GM23248 (cell line): Measurements from ENCODE around the gene VIL1. TPM values are rescaled to one million over a fixed set of nuclear protein-coding genes. Genes with fewer than 3 reads are reported as not detected.

Experiments
- DNase-seq: peaks from one replicate; pipeline ENCODE4 v3.0.0-alpha.2; 2015
- H2AFZ ChIP-seq: fragments of 200-600 bp; sonication (generic); 2 replicates; pipeline ENCODE4 v1.6.1; 2016; ENCODE audit warnings: antibody characterized with exemption
- H3F3A ChIP-seq: fragments of 200-600 bp; sonication (generic); 2 replicates; pipeline ENCODE4 v1.6.1; 2016; ENCODE audit warnings: mild to moderate bottlenecking, antibody characterized with exemption, mixed run types; ENCODE audit not compliant: insufficient read depth
- H3K27ac ChIP-seq: fragments of 200-600 bp; sonication (generic); 2 replicates; pipeline ENCODE4 v1.5.1; 2016; ENCODE audit warnings: mild to moderate bottlenecking
- H3K27me3 ChIP-seq: fragments of 200-600 bp; sonication (generic); replicated peaks from 2 replicates; pipeline ENCODE4 v1.6.1; 2016; ENCODE audit warnings: mild to moderate bottlenecking; ENCODE audit not compliant: insufficient read depth
- H3K36me3 ChIP-seq: fragments of 200-600 bp; sonication (generic); 2 replicates; pipeline ENCODE4 v1.6.1; 2016; ENCODE audit warnings: low read depth, mild to moderate bottlenecking
- H3K4me1 ChIP-seq: fragments of 200-600 bp; sonication (generic); 2 replicates; pipeline ENCODE4 v1.6.1; 2016; ENCODE audit warnings: mild to moderate bottlenecking; ENCODE audit not compliant: insufficient read depth
- H3K4me2 ChIP-seq: fragments of 200-600 bp; sonication (generic); one replicate; pipeline ENCODE4 v1.6.1; 2016; ENCODE audit warnings: mild to moderate bottlenecking; ENCODE audit not compliant: unreplicated experiment
- H3K4me3 ChIP-seq: fragments of 200-600 bp; sonication (generic); 2 replicates; pipeline ENCODE4 v1.5.1; 2016; ENCODE audit warnings: mild to moderate bottlenecking
- H3K79me2 ChIP-seq: fragments of 200-600 bp; sonication (generic); 2 replicates; pipeline ENCODE4 v1.6.1; 2016; ENCODE audit warnings: mild to moderate bottlenecking; ENCODE audit not compliant: insufficient read depth
- H3K9ac ChIP-seq: fragments of 200-600 bp; sonication (generic); 2 replicates; pipeline ENCODE4 v1.6.1; 2016; ENCODE audit warnings: mild to moderate bottlenecking
- H3K9me2 ChIP-seq: fragments of 200-600 bp; sonication (generic); 2 replicates; pipeline ENCODE4 v1.6.1; 2016; ENCODE audit warnings: mixed run types, mild to moderate bottlenecking, moderate library complexity; ENCODE audit not compliant: insufficient read depth
- H3K9me3 ChIP-seq: fragments of 200-600 bp; sonication (generic); one replicate; pipeline ENCODE4 v1.6.1; 2017; ENCODE audit warnings: low read depth
- H4K20me1 ChIP-seq: fragments of 200-600 bp; sonication (generic); 2 replicates; pipeline ENCODE4 v1.6.0; 2016; ENCODE audit not compliant: insufficient read depth
- EZH2 ChIP-seq: fragments of 200-600 bp; sonication (generic); IDR thresholded peaks from 2 replicates; pipeline ENCODE4 v1.6.1; 2018; ENCODE audit warnings: antibody characterized with exemption, mild to moderate bottlenecking; ENCODE audit not compliant: insufficient read depth, poor library complexity, severe bottlenecking
- EZH2phosphoT487 ChIP-seq: fragments of 200-600 bp; sonication (generic); IDR thresholded peaks from 2 replicates; pipeline ENCODE4 v1.6.1; 2018; ENCODE audit warnings: antibody characterized with exemption, moderate library complexity, mild to moderate bottlenecking, low read depth; ENCODE audit not compliant: insufficient read depth
- WGBS, 2 experiments: methylation state at CpG; one replicate each; pipeline ENCODE4 v1.1.6; 2015 to 2017; ENCODE audit warnings: low lambda C conversion rate in 2 of 2, low coverage in 1 of 2; ENCODE audit errors: missing lambda C conversion rate in 2 of 2; 5-methylcytosine and 5-hydroxymethylcytosine counted together
- in situ Hi-C: fragments of 300-500 bp; cut with MboI; formaldehyde crosslinking; loops from 2 replicates; pipeline ENCODE4 v1.15.0; 2020
- polyA plus RNA-seq: library from polyadenylated mRNA; unstranded; fragments of >200 nt; fragmentation: Nextera tagmentation; extraction: Ambion mirVana; gene quantifications from 2 replicates; pipeline ENCODE4 v1.2.1, GENCODE V29; 2016
- total RNA-seq: library from RNA; depleted of rRNA; stranded (reverse); fragments of >200 nt; shearing (Covaris generic); gene quantifications from 2 replicates; pipeline ENCODE4 v1.2.3, GENCODE V29; 2014

The VIL1 gene
- total and polyA plus RNA-seq, 2 experiments from 2014 or later, result not detected

DNA sequence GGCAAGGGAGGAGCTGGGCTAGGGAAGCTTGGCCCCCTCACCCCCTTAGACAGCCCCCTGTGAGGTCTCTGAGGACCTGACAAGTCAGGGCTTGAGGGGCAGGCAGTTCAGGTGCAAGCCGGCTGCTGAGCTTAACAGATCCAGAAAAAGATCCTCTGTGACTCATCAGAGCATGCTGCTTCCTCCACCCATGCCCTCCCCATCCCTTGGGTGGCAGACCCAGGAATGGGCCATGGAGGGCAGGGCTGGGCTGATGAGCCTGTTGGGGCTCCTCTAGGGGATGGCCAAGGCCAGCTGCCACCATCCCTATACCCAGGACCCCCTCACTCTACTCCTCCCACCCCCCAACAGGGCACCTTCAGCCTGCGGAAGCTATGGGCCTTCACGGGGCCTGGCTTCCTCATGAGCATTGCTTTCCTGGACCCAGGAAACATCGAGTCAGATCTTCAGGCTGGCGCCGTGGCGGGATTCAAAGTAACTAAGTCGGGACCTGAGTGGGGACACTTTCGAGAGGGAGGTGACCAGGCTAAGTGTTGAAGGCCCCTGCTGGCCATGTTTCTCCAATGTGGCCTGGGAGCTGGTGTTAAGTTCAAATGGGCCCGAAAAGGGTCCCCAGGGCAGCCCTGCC is 34.9 kb upstream of the VIL1 start:
- Histone ChIP-seq H2AFZ (no peak overlapping the region), H3F3A (no peaks in the 10 kb centered on the region), H3K9ac (no peak overlapping the region), H3K4me1 (no peaks in the 10 kb centered on the region), H3K9me2 (no peaks in the 10 kb centered on the region), H3K4me3 (no peak overlapping the region), H3K27me3 (no peaks in the 10 kb centered on the region), H3K4me2 (no peak overlapping the region), H3K79me2 (no peaks in the 10 kb centered on the region), H4K20me1 (no peaks in the 10 kb centered on the region), H3K9me3 (no peaks in the 10 kb centered on the region), H3K36me3 (no peaks in the 10 kb centered on the region), H3K27ac (no peak overlapping the region)
- WGBS, 2 experiments, result 80% methylated on average over 10 of the region's 10 CpGs
- no peak for TF ChIP-seq EZH2
- TF ChIP-seq EZH2phosphoT487, result no peak
- in situ Hi-C loops, result no loop called here
- peak; percentile 48 for DNase-seq

GRCh38 chr2:218384975-218385374 is 33.9 kb upstream of the VIL1 start:
- H3K4me1 ChIP-seq, result no peaks in the 10 kb centered on the region
- WGBS, 2 experiments, result 67 to 69% methylated on average over 8 to 9 of the region's 9 CpGs
- no peak overlapping the region for H2AFZ ChIP-seq
- H3K36me3 ChIP-seq, result no peaks in the 10 kb centered on the region
- DNase-seq, result no peak
- H3K9me2 ChIP-seq, result no peaks in the 10 kb centered on the region
- no peaks in the 10 kb centered on the region for H4K20me1 ChIP-seq
- TF ChIP-seq EZH2, result no peak
- no peak for TF ChIP-seq EZH2phosphoT487
- no peak overlapping the region for H3K4me3 ChIP-seq
- in situ Hi-C loops, result no loop called here
- no peaks in the 10 kb centered on the region for H3K27me3 ChIP-seq
- no peaks in the 10 kb centered on the region for H3K79me2 ChIP-seq
- H3K27ac ChIP-seq, result no peak overlapping the region
- no peak overlapping the region for H3K4me2 ChIP-seq
- H3K9me3 ChIP-seq, result no peaks in the 10 kb centered on the region
- H3K9ac ChIP-seq, result no peak overlapping the region
- H3F3A ChIP-seq, result no peaks in the 10 kb centered on the region

GRCh38 chr2:218386505-218387368 is 32.2 kb upstream of the VIL1 start:
- Histone ChIP-seq H3K4me3 (no peak overlapping the region), H3K79me2 (no peaks in the 10 kb centered on the region), H3F3A (no peaks in the 10 kb centered on the region), H3K27me3 (no peaks in the 10 kb centered on the region), H3K9ac (no peak overlapping the region), H3K9me2 (no peaks in the 10 kb centered on the region), H3K4me1 (no peaks in the 10 kb centered on the region), H3K9me3 (no peaks in the 10 kb centered on the region), H3K27ac (no peak overlapping the region), H3K4me2 (no peak overlapping the region), H2AFZ (no peak overlapping the region), H3K36me3 (no peaks in the 10 kb centered on the region), H4K20me1 (no peaks in the 10 kb centered on the region)
- no peak for TF ChIP-seq EZH2phosphoT487
- no peak for TF ChIP-seq EZH2
- DNase-seq, result no peak
- in situ Hi-C loops, result no loop called here
- 78 to 79% methylated on average over 22 to 23 of the region's 23 CpGs for WGBS, 2 experiments

- H3K9ac ChIP-seq, result no peak overlapping the region
- peak overlapping the region; percentile 46 for H3K4me2 ChIP-seq
Observed at GRCh38 chr2:218387369-218388194, 31.3 kb upstream of the VIL1 start.

More at GRCh38 chr2:218387369-218388194, 31.3 kb upstream of the VIL1 start:
- in situ Hi-C loops, result no loop called here
- Histone ChIP-seq H3K27me3 (no peaks in the 10 kb centered on the region), H3K79me2 (no peaks in the 10 kb centered on the region), H2AFZ (peak overlapping the region; percentile 70), H3K27ac (no peak overlapping the region), H3K36me3 (no peaks in the 10 kb centered on the region), H3K4me1 (no peaks in the 10 kb centered on the region), H3K9me2 (no peaks in the 10 kb centered on the region), H3K9me3 (no peaks in the 10 kb centered on the region), H4K20me1 (no peaks in the 10 kb centered on the region), H3K4me3 (peak overlapping the region; percentile 56), H3F3A (no peaks in the 10 kb centered on the region)
- 15 to 18% methylated on average over 27 to 31 of the region's 38 CpGs for WGBS, 2 experiments
- TF ChIP-seq EZH2phosphoT487 (no peak), EZH2 (no peak)
- peak; percentile 66 for DNase-seq
